K562 (cell line): ENCODE results near the gene CCDC28A. TPM values are rescaled to one million over a fixed set of nuclear protein-coding genes. Genes with fewer than 3 reads are reported as not detected.
A peak's percentile ranks its signal among the peaks of the same experiment; 100 is the strongest.

Experiments
- BCOR ChIP-seq: fragments of 450-650 bp; IDR thresholded peaks from 2 replicates; pipeline ENCODE4 v1.6.1; 2016
- BDP1 ChIP-seq: IDR thresholded peaks from 3 replicates; pipeline ENCODE4 v1.6.1; 2011; ENCODE audit not compliant: insufficient read length, insufficient read depth
- FOXM1 ChIP-seq, 2 experiments: fragments of 450-650 bp in 1 of 2; sonication (generic) in 1 of 2; formaldehyde crosslinking in 1 of 2; IDR thresholded peaks; 2 replicates each; pipeline versions ENCODE4 v1.6.1 to v1.9.0; 2017 to 2022; ENCODE audit warnings: low read depth in 2 of 2, mild to moderate bottlenecking in 2 of 2, missing genetic modification reagents in 1 of 2, moderate library complexity in 1 of 2
- GTF2E2 ChIP-seq: fragments of 200-800 bp; sonication (Bioruptor generic); IDR thresholded peaks from 2 replicates; pipeline ENCODE4 v1.6.1; 2016; ENCODE audit warnings: missing genetic modification characterization, missing compliant biosample characterization
- HIVEP1 ChIP-seq: fragments of 250-450 bp; sonication (Bioruptor Pico); IDR thresholded peaks from 2 replicates; pipeline ENCODE4 v1.4.0; 2020; ENCODE audit warnings: mild to moderate bottlenecking
- JUNB ChIP-seq: fragments of 450-650 bp; formaldehyde crosslinking; conservative IDR thresholded peaks from 2 replicates; pipeline ENCODE4 v1.4.0; 2020; ENCODE audit warnings: mild to moderate bottlenecking
- KDM2B ChIP-seq: fragments of 250-450 bp; sonication (Bioruptor Pico); IDR thresholded peaks from 2 replicates; pipeline ENCODE4 v1.8.0; 2021; ENCODE audit warnings: mild to moderate bottlenecking, moderate library complexity
- LARP7 ChIP-seq: fragments of 450-650 bp; IDR thresholded peaks from 2 replicates; pipeline ENCODE4 v1.6.1; 2016
- OTX1 ChIP-seq: fragments of 450-650 bp; formaldehyde crosslinking; IDR thresholded peaks from 2 replicates; pipeline ENCODE4 v1.4.0; 2022; ENCODE audit warnings: mild to moderate bottlenecking
- POLR2AphosphoS2 ChIP-seq: IDR thresholded peaks from 2 replicates; pipeline ENCODE4 v1.6.1; 2012; ENCODE audit warnings: low read length, improper control_type of control experiment
- PURB ChIP-seq: sonication (generic); formaldehyde crosslinking; IDR thresholded peaks from 2 replicates; pipeline ENCODE4 v1.9.0; 2021; ENCODE audit warnings: low read depth, mild to moderate bottlenecking, missing genetic modification reagents
- RBFOX2 ChIP-seq: fragments of 200-400 bp; formaldehyde crosslinking; IDR thresholded peaks from 2 replicates; pipeline ENCODE4 v1.6.1; 2017; ENCODE audit warnings: low read depth, mild to moderate bottlenecking, low read length, moderate library complexity
- ZBTB7A ChIP-seq: IDR thresholded peaks from 2 replicates; pipeline ENCODE4 v1.6.1; 2011; ENCODE audit warnings: low read depth, mild to moderate bottlenecking, low read length, moderate library complexity, borderline replicate concordance; ENCODE audit not compliant: control insufficient read depth
- polyA plus RNA-seq, 8 experiments: library from polyadenylated mRNA; depleted of rRNA in 4 of 8; stranded (reverse) in 5 of 8; unstranded in 3 of 8; fragments of >200 nt; fragmentation: Nextera tagmentation in 2 of 8; fragmentation: Illumina TruSeq in 1 of 8; extraction: Ambion mirVana in 2 of 8; extraction: Trizol in 1 of 8; gene quantifications; 2 replicates each; pipeline versions ENCODE4 v1.2.1 to v1.2.3, GENCODE V29; 2011 to 2014; ENCODE audit warnings: inconsistent platforms in 1 of 8, missing spikeins in 1 of 8
- total RNA-seq, 7 experiments: library from RNA; depleted of rRNA in 6 of 7; stranded (reverse); fragments of >200 nt in 6 of 7; fragmentation: Illumina TruSeq in 2 of 7; extraction: Trizol in 2 of 7; gene quantifications; 2 replicates each; pipeline versions ENCODE4 v1.2.1 to v1.2.3, GENCODE V29; 2011 to 2021; ENCODE audit warnings: low replicate concordance in 1 of 7
- TF ChIP-seq, protein P1 (sequence below): fragments of 450-650 bp; IDR thresholded peaks from 2 replicates; pipeline ENCODE4 v1.6.1; 2017; ENCODE audit warnings: antibody characterized with exemption, mild to moderate bottlenecking
- TF ChIP-seq, protein P2 (sequence below): fragments of 250-450 bp; sonication (Bioruptor Pico); IDR thresholded peaks from 2 replicates; pipeline ENCODE4 v1.8.0; 2021; ENCODE audit warnings: moderate library complexity, mild to moderate bottlenecking, inconsistent platforms
- TF ChIP-seq, protein P3 (sequence below): fragments of 250-450 bp; sonication (Bioruptor Pico); IDR thresholded peaks from 2 replicates; pipeline ENCODE4 v1.8.0; 2022; ENCODE audit warnings: moderate library complexity, mild to moderate bottlenecking, inconsistent platforms
- TF ChIP-seq, protein P4 (sequence below): fragments of 250-450 bp; sonication (Bioruptor Pico); IDR thresholded peaks from 2 replicates; pipeline ENCODE4 v1.4.0; 2020; ENCODE audit warnings: borderline replicate concordance
- TF ChIP-seq, protein P5 (sequence below): fragments of 200-800 bp; sonication (Bioruptor generic); IDR thresholded peaks from 2 replicates; pipeline ENCODE4 v1.6.1; 2017; ENCODE audit warnings: missing genetic modification characterization, missing compliant biosample characterization

Gene CCDC28A
- total and polyA plus RNA-seq, 9 of the 15 experiments (the other 6 are each of a cell fraction or from before 2014, with no cell fraction given), result 12.6 to 35.5 (median 19.1) TPM

DNA sequence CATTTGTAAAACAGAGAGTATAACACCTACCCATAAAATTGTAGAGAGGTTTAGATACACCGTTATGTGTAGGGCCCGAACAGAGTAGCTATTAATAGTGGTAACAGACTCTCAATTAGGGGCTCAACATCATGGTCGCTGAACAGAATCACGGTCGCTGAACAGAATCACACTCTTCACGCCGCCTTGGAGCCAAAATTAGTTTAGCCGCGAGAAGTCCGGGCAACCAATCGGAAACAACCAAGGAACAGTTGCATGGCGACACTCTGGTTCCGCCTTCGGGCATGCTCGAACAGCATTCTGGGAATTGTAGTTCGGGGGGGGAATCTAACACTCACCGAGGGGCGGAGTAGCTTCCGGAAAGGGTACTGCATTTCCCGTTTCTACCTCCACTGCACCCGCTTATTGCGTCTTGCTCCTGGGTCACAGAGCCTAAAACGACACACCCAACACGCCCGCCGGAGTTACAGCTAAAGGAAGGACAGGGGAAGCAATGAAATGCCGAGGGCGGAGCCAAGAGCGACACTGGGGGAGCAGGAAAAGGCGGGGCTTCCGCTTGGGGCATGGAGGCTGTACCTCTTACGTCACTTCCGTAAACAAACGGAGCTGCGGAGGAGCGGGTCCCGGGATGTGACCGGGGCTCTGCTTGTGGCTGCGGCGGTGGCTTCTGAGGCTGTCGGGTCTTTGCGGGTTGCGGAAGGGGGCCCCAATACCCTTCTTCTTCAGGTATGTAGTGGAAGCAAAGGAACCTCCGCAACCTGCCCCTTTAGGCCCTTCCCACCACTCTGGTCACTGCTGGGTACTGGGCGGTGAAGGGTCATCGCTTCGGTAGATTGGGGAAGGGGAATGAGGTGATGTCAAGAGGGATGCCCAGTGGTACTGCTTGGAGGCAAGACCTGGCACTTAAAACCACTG is at the start of gene CCDC28A (continued):
- TF ChIP-seq JUNB (CRISPR knock-in tag) (no peak), KDM2B (CRISPR knock-in tag) (peak; percentile 55; the same call in 1 of the 2 replicates), PURB (CRISPR knock-in tag) (no peak), OTX1 (CRISPR knock-in tag) (0 out of 2 replicates have a peak, but pooled peaks have one; percentile 5), POLR2AphosphoS2 (no peak), BDP1 (no peak), ZBTB7A (no peak), FOXM1 (IDR thresholded peaks at IDR 0.05; ENCODE audit: low read depth) (no peak), FOXM1 (CRISPR knock-in tag; IDR thresholded peaks at IDR 0.05; ENCODE audit: low read depth) (no peak), BCOR (no peak), RBFOX2 (peak; percentile 82), GTF2E2 (tag) (peak; percentile 69; the same call in 1 of the 2 replicates), LARP7 (no peak), HIVEP1 (CRISPR knock-in tag) (no peak)
- TF ChIP-seq, protein P1, sequence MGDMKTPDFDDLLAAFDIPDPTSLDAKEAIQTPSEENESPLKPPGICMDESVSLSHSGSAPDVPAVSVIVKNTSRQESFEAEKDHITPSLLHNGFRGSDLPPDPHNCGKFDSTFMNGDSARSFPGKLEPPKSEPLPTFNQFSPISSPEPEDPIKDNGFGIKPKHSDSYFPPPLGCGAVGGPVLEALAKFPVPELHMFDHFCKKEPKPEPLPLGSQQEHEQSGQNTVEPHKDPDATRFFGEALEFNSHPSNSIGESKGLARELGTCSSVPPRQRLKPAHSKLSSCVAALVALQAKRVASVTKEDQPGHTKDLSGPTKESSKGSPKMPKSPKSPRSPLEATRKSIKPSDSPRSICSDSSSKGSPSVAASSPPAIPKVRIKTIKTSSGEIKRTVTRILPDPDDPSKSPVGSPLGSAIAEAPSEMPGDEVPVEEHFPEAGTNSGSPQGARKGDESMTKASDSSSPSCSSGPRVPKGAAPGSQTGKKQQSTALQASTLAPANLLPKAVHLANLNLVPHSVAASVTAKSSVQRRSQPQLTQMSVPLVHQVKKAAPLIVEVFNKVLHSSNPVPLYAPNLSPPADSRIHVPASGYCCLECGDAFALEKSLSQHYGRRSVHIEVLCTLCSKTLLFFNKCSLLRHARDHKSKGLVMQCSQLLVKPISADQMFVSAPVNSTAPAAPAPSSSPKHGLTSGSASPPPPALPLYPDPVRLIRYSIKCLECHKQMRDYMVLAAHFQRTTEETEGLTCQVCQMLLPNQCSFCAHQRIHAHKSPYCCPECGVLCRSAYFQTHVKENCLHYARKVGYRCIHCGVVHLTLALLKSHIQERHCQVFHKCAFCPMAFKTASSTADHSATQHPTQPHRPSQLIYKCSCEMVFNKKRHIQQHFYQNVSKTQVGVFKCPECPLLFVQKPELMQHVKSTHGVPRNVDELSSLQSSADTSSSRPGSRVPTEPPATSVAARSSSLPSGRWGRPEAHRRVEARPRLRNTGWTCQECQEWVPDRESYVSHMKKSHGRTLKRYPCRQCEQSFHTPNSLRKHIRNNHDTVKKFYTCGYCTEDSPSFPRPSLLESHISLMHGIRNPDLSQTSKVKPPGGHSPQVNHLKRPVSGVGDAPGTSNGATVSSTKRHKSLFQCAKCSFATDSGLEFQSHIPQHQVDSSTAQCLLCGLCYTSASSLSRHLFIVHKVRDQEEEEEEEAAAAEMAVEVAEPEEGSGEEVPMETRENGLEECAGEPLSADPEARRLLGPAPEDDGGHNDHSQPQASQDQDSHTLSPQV, result no peak
- TF ChIP-seq, protein P2, sequence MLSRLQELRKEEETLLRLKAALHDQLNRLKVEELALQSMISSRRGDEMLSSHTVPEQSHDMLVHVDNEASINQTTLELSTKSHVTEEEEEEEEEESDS (CRISPR knock-in tag), result no peak
- TF ChIP-seq, protein P3, sequence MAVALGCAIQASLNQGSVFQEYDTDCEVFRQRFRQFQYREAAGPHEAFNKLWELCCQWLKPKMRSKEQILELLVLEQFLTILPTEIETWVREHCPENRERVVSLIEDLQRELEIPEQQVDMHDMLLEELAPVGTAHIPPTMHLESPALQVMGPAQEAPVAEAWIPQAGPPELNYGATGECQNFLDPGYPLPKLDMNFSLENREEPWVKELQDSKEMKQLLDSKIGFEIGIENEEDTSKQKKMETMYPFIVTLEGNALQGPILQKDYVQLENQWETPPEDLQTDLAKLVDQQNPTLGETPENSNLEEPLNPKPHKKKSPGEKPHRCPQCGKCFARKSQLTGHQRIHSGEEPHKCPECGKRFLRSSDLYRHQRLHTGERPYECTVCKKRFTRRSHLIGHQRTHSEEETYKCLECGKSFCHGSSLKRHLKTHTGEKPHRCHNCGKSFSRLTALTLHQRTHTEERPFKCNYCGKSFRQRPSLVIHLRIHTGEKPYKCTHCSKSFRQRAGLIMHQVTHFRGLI (CRISPR knock-in tag), result no peak
- TF ChIP-seq, protein P4, sequence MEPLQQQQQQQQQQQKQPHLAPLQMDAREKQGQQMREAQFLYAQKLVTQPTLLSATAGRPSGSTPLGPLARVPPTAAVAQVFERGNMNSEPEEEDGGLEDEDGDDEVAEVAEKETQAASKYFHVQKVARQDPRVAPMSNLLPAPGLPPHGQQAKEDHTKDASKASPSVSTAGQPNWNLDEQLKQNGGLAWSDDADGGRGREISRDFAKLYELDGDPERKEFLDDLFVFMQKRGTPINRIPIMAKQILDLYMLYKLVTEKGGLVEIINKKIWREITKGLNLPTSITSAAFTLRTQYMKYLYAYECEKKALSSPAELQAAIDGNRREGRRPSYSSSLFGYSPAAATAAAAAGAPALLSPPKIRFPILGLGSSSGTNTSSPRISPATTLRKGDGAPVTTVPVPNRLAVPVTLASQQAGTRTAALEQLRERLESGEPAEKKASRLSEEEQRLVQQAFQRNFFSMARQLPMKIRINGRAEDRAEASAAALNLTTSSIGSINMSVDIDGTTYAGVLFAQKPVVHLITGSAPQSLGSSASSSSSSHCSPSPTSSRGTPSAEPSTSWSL (CRISPR knock-in tag), result no peak
- TF ChIP-seq, protein P5, sequence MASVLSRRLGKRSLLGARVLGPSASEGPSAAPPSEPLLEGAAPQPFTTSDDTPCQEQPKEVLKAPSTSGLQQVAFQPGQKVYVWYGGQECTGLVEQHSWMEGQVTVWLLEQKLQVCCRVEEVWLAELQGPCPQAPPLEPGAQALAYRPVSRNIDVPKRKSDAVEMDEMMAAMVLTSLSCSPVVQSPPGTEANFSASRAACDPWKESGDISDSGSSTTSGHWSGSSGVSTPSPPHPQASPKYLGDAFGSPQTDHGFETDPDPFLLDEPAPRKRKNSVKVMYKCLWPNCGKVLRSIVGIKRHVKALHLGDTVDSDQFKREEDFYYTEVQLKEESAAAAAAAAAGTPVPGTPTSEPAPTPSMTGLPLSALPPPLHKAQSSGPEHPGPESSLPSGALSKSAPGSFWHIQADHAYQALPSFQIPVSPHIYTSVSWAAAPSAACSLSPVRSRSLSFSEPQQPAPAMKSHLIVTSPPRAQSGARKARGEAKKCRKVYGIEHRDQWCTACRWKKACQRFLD, result 0 out of 2 replicates have a peak, but pooled peaks have one; percentile 45
